NCI-H1694 (cell line): ENCODE data around the gene IL16.

Source experiments
- DNase-seq: peaks from one replicate; lab custom pipeline; 2025; lab: John Stamatoyannopoulos, UW

The IL16 gene

DNA sequence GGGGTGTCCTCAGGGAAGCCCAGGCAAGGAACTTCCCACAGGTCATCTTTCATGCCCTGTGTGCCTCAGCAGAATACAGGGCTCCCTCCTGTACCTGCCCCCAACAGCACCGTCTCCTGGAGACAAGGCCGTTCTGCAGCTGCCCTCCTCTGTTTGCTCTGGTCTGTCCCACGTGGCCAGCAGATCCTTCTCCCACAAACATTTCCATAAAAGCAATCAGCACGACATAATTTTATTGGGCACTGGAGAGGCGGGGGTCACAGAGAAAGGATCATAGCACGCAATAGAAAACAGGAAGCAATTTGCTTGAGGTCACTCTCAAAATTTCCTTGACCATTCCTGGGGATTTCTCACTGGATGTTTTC is 97.8 kb downstream of the IL16 start:
- DNase-seq, result no peak

DNA sequence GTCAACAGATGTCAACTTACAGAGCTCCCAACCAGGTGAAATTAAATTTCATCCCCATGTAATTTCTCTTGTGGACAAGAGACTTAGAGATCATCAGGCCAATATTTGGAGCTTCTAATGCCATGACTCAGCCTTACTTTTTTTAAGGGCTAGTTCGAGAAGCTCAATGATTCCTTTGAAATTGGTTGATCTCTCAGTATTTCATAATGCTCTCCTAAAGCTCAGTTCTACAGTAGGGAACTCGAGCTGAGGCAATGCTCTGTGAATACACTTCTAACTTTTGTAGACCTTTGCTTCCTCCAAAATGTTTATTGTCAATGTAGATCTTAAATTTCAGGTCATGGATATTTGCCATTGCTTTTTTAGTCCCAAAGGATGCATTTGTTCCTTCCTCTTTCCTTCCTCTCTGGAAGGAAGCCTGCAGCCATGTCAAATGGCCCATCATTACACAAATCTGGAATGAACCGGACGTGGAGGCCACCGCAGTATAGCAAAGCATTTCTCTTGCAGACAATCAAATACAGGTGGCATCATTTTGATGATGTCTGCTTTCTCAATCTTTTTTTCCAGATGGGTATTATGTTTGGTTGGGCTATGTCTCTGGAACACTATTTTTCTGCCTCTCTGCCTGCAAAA is 98.9 kb downstream of the IL16 start:
- no peak for DNase-seq

DNA sequence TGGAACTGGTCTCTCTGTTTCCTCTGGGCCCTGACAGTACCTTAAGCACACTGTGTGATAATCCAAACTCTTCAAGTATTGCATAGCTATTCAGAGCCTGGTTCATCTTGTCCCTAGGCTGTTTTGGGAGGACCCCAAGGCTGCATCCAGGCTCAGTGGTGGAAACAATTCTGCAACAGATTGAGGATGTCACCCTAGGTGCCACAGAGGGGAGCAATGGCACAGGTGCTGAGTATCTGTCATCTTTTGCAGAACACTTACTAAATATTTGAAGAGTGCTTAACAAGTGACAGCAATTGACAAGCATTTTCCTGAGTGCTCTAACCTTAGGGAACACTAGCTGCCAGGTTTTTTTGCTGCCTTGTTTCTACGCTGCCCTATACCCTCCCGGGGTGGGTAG is 99.5 kb downstream of the IL16 start:
- DNase-seq, result no peak

DNA sequence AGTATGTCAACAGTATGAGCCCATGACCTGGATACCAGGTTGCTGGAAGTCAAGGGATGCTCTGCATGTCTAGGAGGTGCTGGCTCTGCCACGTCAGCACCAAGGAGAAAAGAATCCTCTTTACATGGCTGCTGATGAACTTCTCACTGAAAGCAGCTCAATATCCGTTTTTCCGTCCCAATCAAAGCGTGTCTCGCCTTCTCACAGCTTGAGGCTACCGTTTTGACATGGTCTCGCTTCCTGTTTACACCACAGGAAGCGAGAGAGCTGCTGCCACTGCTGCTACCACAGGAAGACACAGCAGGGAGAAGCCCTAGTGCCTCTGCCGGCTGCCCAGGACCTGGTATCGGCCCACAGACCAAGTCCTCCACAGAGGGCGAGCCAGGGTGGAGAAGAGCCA is 100.0 kb downstream of the IL16 start:
- no peak for DNase-seq

DNA sequence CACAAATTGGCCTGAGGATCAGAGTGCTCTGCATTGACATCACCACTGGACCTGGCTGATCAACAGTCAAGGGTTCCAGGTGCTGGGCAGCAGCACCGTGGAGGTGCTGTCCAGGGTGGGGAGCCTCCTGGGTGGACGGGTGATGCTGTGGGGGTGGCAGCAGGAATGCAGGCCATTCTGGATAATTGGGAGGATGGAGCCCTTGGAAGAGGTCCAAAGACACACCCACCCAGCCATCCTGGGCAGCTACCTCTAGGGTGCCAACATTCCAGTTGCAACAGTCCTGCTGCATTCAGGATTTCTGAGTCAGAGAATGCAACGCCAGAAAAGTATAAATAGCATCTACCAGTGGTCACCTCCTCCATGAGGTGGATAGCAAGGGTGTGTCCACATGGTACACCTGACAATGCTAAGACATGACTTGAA is 100.5 kb downstream of the IL16 start:
- DNase-seq, result no peak

DNA sequence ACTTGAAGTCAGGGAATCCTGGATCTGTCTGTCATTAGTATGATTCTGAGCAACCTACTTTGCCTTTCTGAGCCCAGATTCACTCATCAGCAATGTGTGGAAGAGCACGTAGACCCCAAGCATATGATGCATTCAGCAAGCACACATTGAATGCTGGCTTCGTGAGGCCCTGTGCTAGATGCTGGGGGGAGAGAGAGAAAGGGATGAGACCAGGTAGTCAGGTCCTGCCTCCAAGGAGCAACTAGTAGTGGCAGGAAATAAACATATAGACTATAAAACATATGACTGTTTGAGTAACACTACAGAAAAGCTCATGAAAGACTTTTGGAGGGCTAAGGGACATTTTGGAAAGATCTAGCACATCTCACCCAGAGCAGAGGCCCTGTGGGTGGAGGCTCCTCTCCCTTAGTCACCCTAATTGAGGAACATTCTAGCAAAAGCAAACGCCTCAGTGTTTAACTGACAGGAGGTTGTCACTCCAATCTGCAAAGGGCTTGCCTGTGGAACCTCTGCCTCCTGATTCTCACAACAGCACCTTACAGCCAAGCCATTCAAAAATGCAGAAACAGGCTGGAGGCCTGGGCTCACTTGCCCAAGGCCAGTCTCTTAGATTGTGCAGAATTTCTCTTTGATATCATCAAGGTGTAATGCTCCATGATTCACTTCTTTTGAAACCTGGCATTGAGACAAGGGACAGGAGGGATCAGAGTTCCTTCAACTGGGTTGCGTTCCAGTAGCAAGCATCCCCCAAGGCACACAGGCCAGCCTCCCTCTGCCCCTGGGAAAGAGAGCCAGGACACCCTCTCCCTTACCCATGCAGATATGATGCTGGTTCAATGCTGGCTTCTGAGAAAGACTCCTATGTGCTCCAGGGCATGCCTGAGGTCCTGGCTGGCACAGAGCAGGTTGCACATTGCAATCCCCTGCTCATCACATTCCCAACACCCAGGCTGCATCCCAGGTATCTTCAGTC is 101.2 kb downstream of the IL16 start:
- DNase-seq, result no peak

DNA sequence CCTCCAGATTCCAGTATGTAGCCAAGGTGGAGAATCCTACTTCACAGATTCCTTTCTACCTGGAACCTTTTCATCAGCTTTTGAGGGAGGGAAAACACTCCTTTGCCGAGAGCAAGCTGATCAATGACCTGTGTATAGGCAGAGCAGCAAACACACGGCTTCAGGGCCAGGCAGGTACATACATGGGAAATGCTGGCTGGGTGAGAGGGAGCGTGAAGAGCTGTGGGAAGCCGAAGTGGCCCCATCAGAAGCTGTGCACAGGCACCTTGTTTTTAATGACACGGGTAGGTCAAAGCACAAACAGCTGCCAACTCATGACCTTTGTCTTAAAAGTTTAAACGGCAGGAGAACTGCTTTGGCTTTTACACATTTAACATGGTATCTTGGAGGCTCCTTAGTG is 101.9 kb downstream of the IL16 start:
- no peak for DNase-seq

DNA sequence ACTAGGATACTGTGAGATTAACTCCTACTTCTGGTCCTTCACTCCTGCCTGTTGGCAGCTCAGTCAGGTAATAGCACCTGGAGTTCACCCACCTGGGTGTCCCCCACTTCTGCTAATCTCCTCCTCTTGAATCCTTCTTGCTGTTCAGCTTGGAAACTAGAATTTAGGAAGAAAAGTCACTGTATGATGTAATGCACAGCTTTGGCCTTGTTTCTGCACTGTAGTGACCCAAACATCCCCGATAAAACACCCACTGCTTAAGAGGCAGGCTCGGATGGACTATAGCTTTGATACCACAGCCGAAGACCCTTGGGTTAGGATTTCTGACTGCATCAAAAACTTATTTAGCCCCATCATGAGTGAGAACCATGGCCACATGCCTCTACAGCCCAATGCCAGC is 102.5 kb downstream of the IL16 start:
- DNase-seq, result no peak

DNA sequence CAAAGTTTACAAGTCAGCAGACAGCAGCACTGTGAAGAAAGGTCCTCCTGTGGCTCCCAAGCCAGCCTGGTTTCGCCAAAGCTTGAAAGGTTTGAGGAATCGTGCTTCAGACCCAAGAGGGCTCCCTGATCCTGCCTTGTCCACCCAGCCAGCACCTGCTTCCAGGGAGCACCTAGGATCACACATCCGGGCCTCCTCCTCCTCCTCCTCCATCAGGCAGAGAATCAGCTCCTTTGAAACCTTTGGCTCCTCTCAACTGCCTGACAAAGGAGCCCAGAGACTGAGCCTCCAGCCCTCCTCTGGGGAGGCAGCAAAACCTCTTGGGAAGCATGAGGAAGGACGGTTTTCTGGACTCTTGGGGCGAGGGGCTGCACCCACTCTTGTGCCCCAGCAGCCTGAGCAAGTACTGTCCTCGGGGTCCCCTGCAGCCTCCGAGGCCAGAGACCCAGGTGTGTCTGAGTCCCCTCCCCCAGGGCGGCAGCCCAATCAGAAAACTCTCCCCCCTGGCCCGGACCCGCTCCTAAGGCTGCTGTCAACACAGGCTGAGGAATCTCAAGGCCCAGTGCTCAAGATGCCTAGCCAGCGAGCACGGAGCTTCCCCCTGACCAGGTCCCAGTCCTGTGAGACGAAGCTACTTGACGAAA is 103.1 kb downstream of the IL16 start:
- no peak for DNase-seq

DNA sequence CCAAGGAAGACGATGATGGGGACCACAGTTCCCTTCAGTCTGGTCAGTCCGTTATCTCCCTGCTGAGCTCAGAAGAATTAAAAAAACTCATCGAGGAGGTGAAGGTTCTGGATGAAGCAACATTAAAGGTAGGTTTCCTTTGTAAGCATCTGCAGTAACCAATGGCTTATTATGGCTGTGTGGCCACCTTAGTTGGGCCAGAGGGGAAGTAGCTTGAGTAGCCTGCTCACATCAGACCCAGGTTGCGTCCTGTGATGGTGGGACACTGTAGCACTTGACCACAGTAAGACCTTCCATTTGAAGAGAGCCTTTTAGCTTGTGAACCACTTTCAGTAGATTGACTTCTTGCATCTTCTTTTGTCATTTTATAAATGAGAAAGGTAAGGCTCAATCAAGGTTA is 104.7 kb downstream of the IL16 start:
- DNase-seq, result no peak

DNA sequence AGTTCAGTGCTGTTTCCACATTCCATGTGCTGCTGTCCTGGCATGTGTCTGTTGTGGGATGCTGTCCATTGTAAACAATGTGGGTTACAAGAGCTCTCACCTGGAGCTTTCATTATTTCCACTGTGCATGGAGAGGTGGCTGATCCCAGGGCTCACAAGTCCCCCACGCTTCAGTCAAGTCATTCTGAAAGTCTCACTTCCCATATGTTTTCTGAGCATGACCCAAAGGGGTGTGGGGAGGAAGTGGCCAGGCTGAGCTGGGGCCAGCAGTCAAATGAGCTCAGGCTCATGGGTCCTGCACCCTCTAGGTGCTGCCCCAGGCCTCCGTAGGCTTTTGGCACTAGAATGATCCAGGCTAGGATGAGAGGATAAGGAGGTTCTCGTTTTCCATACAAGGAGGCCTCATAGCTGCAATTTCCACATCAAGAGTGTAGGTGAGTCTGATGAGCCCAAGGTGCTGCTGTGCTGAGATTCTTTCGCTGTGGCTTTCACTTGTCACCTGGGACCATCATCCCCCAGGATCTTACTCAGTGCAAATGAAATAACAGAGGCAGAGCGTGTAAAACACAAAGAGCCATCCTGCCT is 105.2 kb downstream of the IL16 start:
- DNase-seq, result no peak

DNA sequence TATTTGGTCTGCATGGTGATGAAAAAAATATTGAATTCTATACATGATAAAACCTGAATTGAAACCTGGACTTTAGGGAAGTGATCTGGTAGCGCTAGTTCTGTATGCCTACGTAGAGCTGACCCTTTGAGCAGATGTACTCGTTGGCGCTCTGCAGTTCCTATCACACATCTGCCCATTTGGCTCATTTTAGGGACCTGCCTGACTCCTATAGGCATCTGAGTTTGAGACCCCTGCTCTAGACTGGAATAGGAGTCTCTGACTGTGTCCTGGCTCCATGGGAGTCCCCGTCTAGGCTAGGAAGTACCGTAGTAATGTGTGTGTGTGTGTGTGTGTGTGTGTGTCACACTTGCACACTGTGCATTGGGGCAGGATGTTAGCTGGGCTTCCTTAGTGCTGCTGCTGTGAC is 106.0 kb downstream of the IL16 start:
- no peak for DNase-seq

DNA sequence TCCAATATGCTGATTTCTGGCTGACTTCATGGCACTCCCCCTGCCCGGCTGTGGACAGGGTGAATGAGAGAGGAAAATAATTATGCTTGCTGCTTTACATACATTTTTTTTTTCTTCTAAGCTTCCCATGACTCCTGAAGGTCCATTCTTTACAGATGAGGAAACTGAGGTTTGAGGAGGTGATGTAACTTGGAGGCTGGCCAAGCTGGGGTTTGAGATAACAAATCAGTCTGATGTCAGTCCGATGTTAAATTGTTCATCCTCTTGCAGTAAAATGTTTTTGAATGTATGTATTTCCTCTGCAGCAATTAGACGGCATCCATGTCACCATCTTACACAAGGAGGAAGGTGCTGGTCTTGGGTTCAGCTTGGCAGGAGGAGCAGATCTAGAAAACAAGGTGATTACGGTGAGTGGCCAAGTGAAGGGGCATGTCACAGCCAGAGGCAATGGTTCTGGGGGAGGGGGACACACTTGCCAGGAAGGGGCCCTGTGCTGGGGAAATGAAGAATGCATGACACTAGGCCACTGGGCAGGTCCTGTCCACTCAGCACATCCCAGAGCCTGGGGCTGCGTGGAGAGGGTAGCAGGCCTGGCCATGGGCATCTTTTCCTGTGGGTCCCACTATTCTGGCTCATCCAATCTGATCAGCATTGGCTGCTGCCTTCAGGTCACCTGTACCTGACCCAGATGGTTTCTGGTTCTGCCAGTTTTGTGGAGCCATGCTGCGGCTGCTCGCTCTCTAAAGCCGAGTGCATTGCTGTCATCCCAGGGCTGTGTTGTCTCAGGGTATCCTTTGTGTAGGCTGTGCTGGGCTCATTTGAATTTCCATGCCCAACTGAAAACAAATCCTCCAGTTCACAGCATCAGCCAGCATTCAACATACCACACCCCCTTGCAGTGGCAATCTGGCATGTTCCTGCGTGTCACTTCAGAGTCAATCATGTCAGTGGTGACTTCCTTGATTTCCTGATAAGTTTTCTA is 106.9 kb downstream of the IL16 start:
- DNase-seq, result no peak

DNA sequence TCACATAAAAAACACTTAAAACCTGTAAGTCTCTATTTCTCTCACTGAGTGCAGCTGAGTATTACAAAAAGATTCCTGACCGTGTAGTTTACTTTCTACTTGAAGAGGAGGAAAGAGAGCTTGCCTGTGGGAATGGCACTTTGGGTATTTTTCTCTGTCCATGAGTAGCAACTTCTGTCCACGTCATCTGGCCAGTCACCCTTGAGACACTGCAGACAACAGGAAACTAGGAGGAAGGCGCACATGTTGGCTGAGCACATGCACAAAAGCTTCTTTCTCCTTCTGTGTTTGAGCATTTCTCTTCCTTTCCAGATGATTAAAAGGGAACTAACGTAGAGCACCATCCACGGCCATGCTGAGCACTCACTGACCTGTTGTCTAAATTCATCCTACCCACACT is 107.5 kb downstream of the IL16 start:
- DNase-seq, result no peak

DNA sequence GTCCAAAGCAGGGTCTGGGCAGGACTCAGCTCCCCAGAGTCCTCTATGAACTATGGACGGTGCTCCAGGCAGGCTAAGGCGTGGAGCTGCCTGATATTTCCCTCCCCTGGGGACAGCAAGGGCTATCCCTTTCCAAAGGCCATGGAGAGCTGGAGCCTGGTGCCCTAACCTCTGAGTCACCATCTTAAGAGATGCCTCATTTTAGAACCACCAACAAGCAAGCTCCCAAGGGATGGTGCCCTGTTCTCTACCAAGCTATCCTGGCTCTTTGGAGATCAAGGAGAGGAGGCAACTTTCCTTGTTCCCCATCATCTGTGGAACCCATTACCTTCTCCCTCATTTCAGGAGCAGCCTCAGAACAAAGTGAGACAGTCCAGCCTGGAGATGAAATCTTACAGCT is 111.6 kb downstream of the IL16 start:
- no peak for DNase-seq

DNA sequence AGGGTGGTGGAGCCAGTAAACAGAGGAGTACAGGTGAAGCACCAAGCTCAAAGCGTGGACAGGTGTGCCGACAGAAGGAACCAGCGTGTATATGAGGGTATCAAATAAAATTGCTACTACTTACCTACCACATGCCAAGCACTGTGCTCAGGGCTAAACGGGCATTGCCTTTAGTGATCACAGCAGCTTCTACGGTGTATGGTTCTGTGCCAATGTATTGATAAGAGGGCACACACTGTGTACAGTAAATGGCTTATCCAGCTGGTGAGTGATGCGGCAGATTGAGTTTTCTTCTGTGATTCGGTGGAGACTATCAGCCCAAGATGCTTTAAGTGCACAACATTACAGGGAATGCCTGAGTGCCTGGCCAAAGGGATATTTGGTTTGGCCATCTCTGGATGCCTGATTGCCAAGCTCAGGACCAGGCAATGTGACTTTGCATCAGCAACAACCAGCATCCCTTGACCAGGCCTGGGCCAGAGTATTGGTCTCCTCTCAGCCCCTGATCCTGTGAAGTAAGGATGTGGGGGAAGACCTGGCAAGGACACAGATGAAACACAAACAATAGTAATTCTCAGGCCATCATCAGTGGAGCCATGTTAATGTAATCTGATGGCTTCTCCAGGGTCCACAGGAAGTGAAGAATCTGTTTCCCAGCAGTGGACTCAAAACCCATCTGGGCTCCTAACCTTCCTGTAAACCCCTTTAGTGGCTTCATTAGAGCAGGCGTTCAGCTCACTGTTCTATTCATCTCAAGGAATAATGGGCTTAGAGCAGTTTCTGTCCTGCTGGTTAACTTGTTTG is 113.2 kb downstream of the IL16 start:
- no peak for DNase-seq

DNA sequence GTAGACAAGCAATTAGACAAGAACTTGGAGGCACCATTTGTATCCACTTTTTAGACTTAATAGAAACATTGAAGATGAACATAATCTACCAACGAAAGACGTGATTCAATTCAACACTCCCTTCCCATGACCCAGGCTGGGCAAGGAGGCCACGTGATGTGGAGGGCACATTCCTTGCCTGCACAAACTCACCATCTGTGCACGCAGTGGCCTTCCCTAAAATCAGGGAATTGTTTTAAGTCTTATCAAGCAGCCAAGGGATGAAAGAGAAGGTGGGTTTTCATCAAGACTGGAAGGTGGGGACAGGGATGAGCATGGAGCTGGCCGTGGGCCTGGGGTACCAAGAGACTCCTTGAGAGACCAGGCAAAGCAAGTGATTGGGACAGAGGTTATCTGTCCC is 113.8 kb downstream of the IL16 start:
- DNase-seq, result no peak

DNA sequence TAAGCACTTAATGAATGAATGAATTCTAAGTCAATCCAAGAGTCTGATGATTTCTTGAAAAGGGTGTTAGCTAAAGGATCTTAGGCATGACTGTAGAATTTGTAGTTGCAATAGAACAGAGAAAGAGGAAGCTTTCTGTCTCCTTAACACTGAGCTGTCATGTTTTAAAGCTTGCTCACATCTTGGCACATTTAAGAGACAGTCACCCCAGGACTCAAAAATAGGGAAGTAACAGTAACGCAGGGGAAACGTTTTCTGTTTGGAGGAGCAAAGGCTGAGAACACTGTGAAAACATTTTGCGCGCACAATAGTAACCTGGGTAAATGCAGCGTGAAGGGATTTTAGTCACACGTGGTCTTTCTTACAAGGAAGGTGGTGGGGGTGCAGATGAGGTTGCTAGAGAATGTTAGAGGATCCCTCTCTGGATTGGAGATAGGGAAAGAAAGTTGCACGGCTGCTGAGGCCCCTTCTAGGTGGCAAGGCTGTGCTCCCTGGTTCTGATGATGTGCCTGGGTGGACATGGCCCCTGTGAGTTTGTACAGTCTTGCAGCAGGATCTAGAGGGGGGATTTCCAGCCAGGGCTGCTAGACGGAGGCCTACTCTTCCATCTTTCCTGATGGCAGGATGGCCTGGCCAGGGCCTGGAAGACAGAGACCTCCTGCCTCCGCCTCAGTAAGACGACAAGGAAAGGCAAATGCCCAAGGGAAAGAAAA is 115.2 kb downstream of the IL16 start:
- no peak for DNase-seq

DNA sequence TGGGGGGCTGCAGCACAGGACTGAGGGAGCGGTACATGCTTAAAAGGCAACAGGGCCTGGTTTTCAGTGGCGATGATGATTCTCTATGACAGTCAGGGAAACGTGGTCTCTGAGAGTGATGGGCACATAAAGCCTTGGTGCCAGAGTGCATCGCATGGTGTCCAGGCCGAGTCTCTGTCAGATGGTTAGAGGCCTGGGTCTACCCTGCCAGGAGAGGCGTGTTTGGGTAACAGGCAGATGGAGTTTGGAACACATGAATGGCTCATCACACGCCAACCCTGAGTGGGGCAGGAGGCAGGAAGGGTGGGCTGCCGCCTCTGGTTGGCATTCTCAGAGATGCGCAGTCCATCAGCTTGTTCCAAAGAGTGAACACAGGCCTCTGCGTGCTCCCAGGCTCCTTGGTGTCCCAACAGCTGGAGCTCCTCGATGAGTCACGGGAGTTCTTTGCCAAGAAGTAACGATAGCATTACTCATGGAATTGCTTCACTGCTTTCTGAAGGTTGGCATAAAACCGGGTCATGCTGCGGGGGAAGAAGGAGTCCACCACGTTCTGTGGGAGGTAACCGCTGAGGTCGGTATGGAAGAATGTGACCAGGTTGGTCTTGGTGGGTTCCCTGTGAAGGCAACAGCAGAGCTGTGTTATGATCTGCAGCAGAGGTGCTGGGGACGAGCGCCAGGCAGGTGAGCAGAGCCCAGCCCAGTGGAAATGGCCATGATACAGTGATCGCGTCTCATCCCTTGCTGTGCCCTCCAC is 116.3 kb downstream of the IL16 start:
- DNase-seq, result no peak
